Measurements from ENCODE around the gene TSPAN7. TPM values are rescaled to one million over a fixed set of nuclear protein-coding genes. Genes with fewer than 3 reads are reported as not detected.

Gene TSPAN7
- total and polyA plus RNA-seq, 10 donors: 7.2 to 158 (median 58.5) TPM

- TF ChIP-seq POLR2AphosphoS5 (IDR thresholded peaks at IDR 0.05) (no peak), POLR2A (IDR thresholded peaks at IDR 0.05) (no peak), CTCF (IDR thresholded peaks at IDR 0.05 in 8 of 11, conservative IDR thresholded peaks at IDR 0.05 in 3 of 11) (no peak)
- H3K4me1 ChIP-seq: peaks cover 0 to 4% (median 0%) of the 10 kb centered on the region in 6 donors
- no peak overlapping the region for H3K4me3 ChIP-seq
- no peak overlapping the region for H3K27ac ChIP-seq
- no peaks in the 10 kb centered on the region for H3K9me3 ChIP-seq
- no peak for DNase-seq
- H3K36me3 ChIP-seq: no peaks in the 10 kb centered on the region
- H3K27me3 ChIP-seq (replicated peaks in 1 of 7): peaks cover 0 to 8% (median 0%) of the 10 kb centered on the region in 7 donors
- whole genome bisulfite sequencing, 5 donors: 66 to 82% (median 75%) methylated on average over 2 of the region's 2 CpGs
- intact Hi-C loops (cut with DNase I; ENCODE audit: low total_unique reads): no loop called here
These were observed 84.8 kb downstream of the TSPAN7 start for GRCh38 chrX:38646129-38646528.

GRCh38 chrX:38649221-38649620 lies 87.9 kb downstream of the TSPAN7 start:
- 53 to 68% (median 64%) methylated on average over 1 of the region's 1 CpG; no CpG with 5 or more reads in 1 of the 5 donors for WGBS, 5 donors
- no peak for DNase-seq
- Histone ChIP-seq H3K27ac (peak overlapping the region in 3 of 8 donors; percentile 49 to 61 (median 57)), H3K36me3 (no peaks in the 10 kb centered on the region), H3K4me3 (no peak overlapping the region), H3K4me1 (peaks cover 0 to 4% (median 0%) of the 10 kb centered on the region in 6 donors), H3K27me3 (replicated peaks in 1 of 7) (peaks cover 0 to 8% (median 0%) of the 10 kb centered on the region in 7 donors), H3K9me3 (no peaks in the 10 kb centered on the region)
- no peak for TF ChIP-seq POLR2A (IDR thresholded peaks at IDR 0.05)
- no peak for TF ChIP-seq POLR2AphosphoS5 (IDR thresholded peaks at IDR 0.05)
- no peak for TF ChIP-seq CTCF (IDR thresholded peaks at IDR 0.05 in 8 of 11, conservative IDR thresholded peaks at IDR 0.05 in 3 of 11)
- intact Hi-C loops (cut with DNase I; ENCODE audit: low total_unique reads): no loop called here

GRCh38 chrX:38649674-38650647 lies 88.6 kb downstream of the TSPAN7 start:
- TF ChIP-seq POLR2A (IDR thresholded peaks at IDR 0.05): no peak
- TF ChIP-seq CTCF (IDR thresholded peaks at IDR 0.05 in 8 of 11, conservative IDR thresholded peaks at IDR 0.05 in 3 of 11): no peak
- TF ChIP-seq POLR2AphosphoS5 (IDR thresholded peaks at IDR 0.05): no peak
- WGBS, 5 donors: 40 to 64% (median 46%) methylated on average over 4 to 6 of the region's 6 CpGs

More at GRCh38 chrX:38649674-38650647, 88.6 kb downstream of the TSPAN7 start:
- Histone ChIP-seq H3K27me3 (replicated peaks in 1 of 7) (peaks cover 0 to 4% (median 0%) of the 10 kb centered on the region in 7 donors), H3K36me3 (no peaks in the 10 kb centered on the region), H3K9me3 (no peaks in the 10 kb centered on the region), H3K27ac (peak overlapping the region in 6 of 8 donors; percentile 20 to 61 (median 43)), H3K4me3 (no peak overlapping the region), H3K4me1 (peaks cover 0 to 6% (median 0%) of the 10 kb centered on the region in 6 donors)
- intact Hi-C loops (cut with DNase I; ENCODE audit: low total_unique reads): no loop called here
- DNase-seq: no peak

All from spleen (tissue), 11 donors.